A549 (cell line): ENCODE data around the gene PTRH1. TPM values are rescaled to one million over a fixed set of nuclear protein-coding genes. Genes with fewer than 3 reads are reported as not detected.

Experiments
- ATAC-seq, 2 experiments: fragments of 200-7000 bp in 1 of 2; fragments of >200 bp in 1 of 2; cut with Nextera tagmentation in 1 of 2; cut with Tn5 transposase in 1 of 2; 3 replicates each; pipeline versions ENCODE4 v1.8.0 to v1.9.1; 2018 to 2020; ENCODE audit warnings: mild to moderate bottlenecking in 1 of 2, moderate library complexity in 1 of 2
- CTCF ChIA-PET: fragments of 300-600 bp; sonication (Branson Sonifier 250); formaldehyde crosslinking; extraction: SDS; loops from one replicate; lab custom pipeline; 2021; ENCODE audit warnings: antibody characterized with exemption, inconsistent platforms; lab: Yijun Ruan, JAX
- POLR2A ChIA-PET: fragments of 350-600 bp; formaldehyde crosslinking; extraction: SDS; loops from one replicate; lab custom pipeline; 2021; ENCODE audit warnings: antibody characterized with exemption, inconsistent platforms; lab: Yijun Ruan, JAX
- DNase-seq, 2 experiments: peaks; one replicate each; pipeline versions ENCODE4 v3.0.0 to v3.0.0-alpha.2; 2011 to 2016; ENCODE audit warnings: low read depth in 1 of 2, low spot score in 1 of 2
- FAIRE-seq: peaks from 2 replicates; lab custom pipeline; 2011; peaks lifted over from hg19 to GRCh38; lab: Jason Lieb, UNC
- H3K27ac ChIP-seq, 2 experiments: fragments of >200 bp; sonication (Bioruptor Twin); formaldehyde crosslinking; 3 replicates each; pipeline ENCODE4 v1.5.1; 2016 to 2017
- H3K4me1 ChIP-seq: fragments of >200 bp; sonication (Bioruptor Twin); formaldehyde crosslinking; 3 replicates; pipeline ENCODE4 v1.6.1; 2016
- H3K4me2 ChIP-seq: fragments of >200 bp; sonication (Bioruptor Twin); formaldehyde crosslinking; 3 replicates; pipeline ENCODE4 v1.6.1; 2016
- H3K4me3 ChIP-seq: fragments of >200 bp; sonication (Bioruptor Twin); formaldehyde crosslinking; 3 replicates; pipeline ENCODE4 v1.5.1; 2016
- H3K9me3 ChIP-seq: fragments of >200 bp; sonication (Bioruptor Twin); formaldehyde crosslinking; 3 replicates; pipeline ENCODE4 v1.6.1; 2016
- BHLHE40 ChIP-seq: IDR thresholded peaks from 2 replicates; pipeline ENCODE4 v1.6.1; 2012; ENCODE audit warnings: low read depth, low read length, inconsistent platforms
- CEBPB ChIP-seq, 2 experiments: fragments of >200 bp in 1 of 2; sonication (Bioruptor Twin) in 1 of 2; formaldehyde crosslinking in 1 of 2; IDR thresholded peaks; 2 replicates each; pipeline ENCODE4 v1.6.1; 2012 to 2016
- EHF ChIP-seq: fragments of 250-450 bp; sonication (Bioruptor Pico); IDR thresholded peaks from 2 replicates; pipeline ENCODE4 v1.5.0; 2020; ENCODE audit warnings: mild to moderate bottlenecking
- EHMT2 ChIP-seq: fragments of 200-600 bp; sonication (generic); IDR thresholded peaks from 2 replicates; pipeline ENCODE4 v1.6.1; 2016; ENCODE audit warnings: antibody characterized with exemption, low read depth, mild to moderate bottlenecking, moderate library complexity
- EP300 ChIP-seq, 2 experiments: fragments of >200 bp; sonication (Bioruptor Twin); formaldehyde crosslinking; IDR thresholded peaks; 2 replicates in 1 of 2; 3 replicates in 1 of 2; pipeline ENCODE4 v1.6.1; 2016 to 2017
- ESRRA ChIP-seq: fragments of 150-350 bp; IDR thresholded peaks from 2 replicates; pipeline ENCODE4 v1.6.1; 2014; ENCODE audit warnings: mild to moderate bottlenecking, low read length, borderline replicate concordance
- FOXS1 ChIP-seq: fragments of 250-450 bp; sonication (Bioruptor Pico); IDR thresholded peaks from 2 replicates; pipeline ENCODE4 v1.5.0; 2020; ENCODE audit warnings: mild to moderate bottlenecking, moderate library complexity
- GATA3 ChIP-seq: IDR thresholded peaks from 2 replicates; pipeline ENCODE4 v1.6.1; 2012; ENCODE audit warnings: borderline replicate concordance
- HOXA7 ChIP-seq: fragments of 250-450 bp; sonication (Bioruptor Pico); IDR thresholded peaks from 2 replicates; pipeline ENCODE4 v1.5.0; 2020; ENCODE audit warnings: mild to moderate bottlenecking, moderate library complexity
- HOXB5 ChIP-seq: fragments of 250-450 bp; sonication (Bioruptor Pico); IDR thresholded peaks from 2 replicates; pipeline ENCODE4 v1.5.0; 2020; ENCODE audit warnings: mild to moderate bottlenecking, moderate library complexity
- JUN ChIP-seq, 2 experiments: fragments of >200 bp; sonication (Bioruptor Twin); formaldehyde crosslinking; IDR thresholded peaks; 2 replicates in 1 of 2; 3 replicates in 1 of 2; pipeline ENCODE4 v1.6.1; 2016 to 2017
- MAZ ChIP-seq: fragments of 150-350 bp; IDR thresholded peaks from 2 replicates; pipeline ENCODE4 v1.6.1; 2014; ENCODE audit warnings: antibody characterized with exemption, low read depth, low read length, borderline replicate concordance
- POLR2AphosphoS2 ChIP-seq: conservative IDR thresholded peaks from 2 replicates; pipeline ENCODE4 v1.6.1; 2012; ENCODE audit warnings: low read length, improper control_type of control experiment, inconsistent platforms
- RARB ChIP-seq: fragments of 250-450 bp; sonication (Bioruptor Pico); IDR thresholded peaks from 2 replicates; pipeline ENCODE4 v1.8.0; 2021; ENCODE audit warnings: mild to moderate bottlenecking, moderate library complexity
- RCOR1 ChIP-seq: fragments of 150-350 bp; IDR thresholded peaks from 2 replicates; pipeline ENCODE4 v1.6.1; 2014; ENCODE audit warnings: antibody characterized with exemption, low read length, low read depth
- RNF2 ChIP-seq: fragments of 200-600 bp; sonication (generic); IDR thresholded peaks from 2 replicates; pipeline ENCODE4 v1.6.1; 2016; ENCODE audit warnings: low read depth, mild to moderate bottlenecking, antibody characterized with exemption, moderate library complexity, borderline replicate concordance
- SMC3 ChIP-seq: fragments of >200 bp; sonication (Bioruptor Twin); formaldehyde crosslinking; IDR thresholded peaks from 3 replicates; pipeline ENCODE4 v1.6.1; 2018; ENCODE audit warnings: inconsistent platforms
- SREBF2 ChIP-seq: fragments of 450-650 bp; IDR thresholded peaks from 2 replicates; pipeline ENCODE4 v1.6.1; 2014; ENCODE audit warnings: mild to moderate bottlenecking, moderate library complexity
- TFCP2L1 ChIP-seq: fragments of 250-450 bp; sonication (Bioruptor Pico); IDR thresholded peaks from 2 replicates; pipeline ENCODE4 v1.5.0; 2021; ENCODE audit warnings: mild to moderate bottlenecking
- WGBS: methylation state at CpG from one replicate; pipeline ENCODE4 v1.1.6; 2017; ENCODE audit errors: missing lambda C conversion rate; 5-methylcytosine and 5-hydroxymethylcytosine counted together
- polyA plus RNA-seq, 4 experiments: library from polyadenylated mRNA; depleted of rRNA in 3 of 4; stranded (reverse); fragments of >200 nt; fragmentation: RNase III in 1 of 4; extraction: RNeasy Plus Mini Kit Qiagen cat#74134 plus additional on column Dnase treatment in 1 of 4; gene quantifications; 2 replicates in 3 of 4; 3 replicates in 1 of 4; pipeline ENCODE4 v1.2.3, GENCODE V29; 2011 to 2017
- TF ChIP-seq, protein P1 (sequence below): fragments of 150-350 bp; IDR thresholded peaks from 2 replicates; pipeline ENCODE4 v1.6.1; 2014; ENCODE audit warnings: low read depth, mild to moderate bottlenecking, low read length
- TF ChIP-seq, protein P2 (sequence below): fragments of >200 bp; sonication (Bioruptor Twin); formaldehyde crosslinking; IDR thresholded peaks from 3 replicates; pipeline ENCODE4 v1.5.1; 2016

Gene PTRH1
- polyA plus RNA-seq, 2 of the 4 experiments (the other 2 are of a cell fraction), result 5.1 to 11.4 TPM

DNA sequence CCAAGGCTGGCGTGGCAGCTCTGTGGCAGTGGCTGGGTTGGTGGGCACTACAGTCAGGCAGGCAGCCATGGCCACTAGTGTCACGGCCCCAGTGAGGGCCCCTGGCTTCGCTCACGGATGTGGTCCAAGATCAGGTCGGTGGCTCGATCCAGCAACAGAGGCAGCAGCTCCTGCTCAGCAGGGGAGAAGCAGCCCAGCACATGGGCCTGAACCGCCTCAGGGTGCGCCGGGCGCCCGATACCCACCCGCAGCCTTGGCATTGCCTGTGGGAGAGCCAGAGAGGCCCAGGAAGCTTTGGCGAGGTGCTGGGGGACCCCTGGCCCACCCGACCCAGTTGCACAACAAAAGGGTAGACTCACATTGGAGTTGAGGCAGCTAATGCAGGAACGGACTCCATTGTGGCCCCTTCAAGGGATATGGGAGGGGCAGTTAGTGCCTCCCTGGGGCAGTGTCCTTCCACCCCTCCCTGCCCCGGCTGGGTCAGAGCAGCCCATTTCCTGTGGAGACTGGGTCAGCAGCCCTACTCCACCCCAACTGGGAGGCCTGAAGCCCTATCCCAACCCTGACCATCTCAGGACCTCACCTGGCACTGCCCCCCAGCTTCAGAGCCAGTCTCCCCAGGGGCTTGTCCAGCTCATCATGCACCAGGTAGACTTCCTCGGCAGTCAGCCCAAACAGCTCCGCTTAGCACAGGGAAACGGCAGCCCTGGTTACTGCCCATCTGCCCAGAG lies 1.3 kb downstream of the PTRH1 start:
- Histone ChIP-seq H3K9me3 (no peaks in the 10 kb centered on the region), H3K4me1 (peaks cover 10% of the 10 kb centered on the region; the same call in 1 of the 3 replicates), H3K4me2 (peak overlapping the region; percentile 94), H3K4me3 (peak overlapping the region; percentile 68), H3K27ac (peak overlapping the region; percentile 73 to 79; a peak in 5 of 6 replicates)
- TF ChIP-seq HOXB5 (CRISPR knock-in tag) (no peak), EP300 (IDR thresholded peaks at IDR 0.05) (no peak), JUN (IDR thresholded peaks at IDR 0.05) (no peak), HOXA7 (CRISPR knock-in tag) (no peak), SREBF2 (no peak), GATA3 (no peak), EHF (CRISPR knock-in tag) (no peak), BHLHE40 (no peak), SMC3 (no peak), RARB (no peak), RCOR1 (no peak), POLR2AphosphoS2 (no peak)
- TF ChIP-seq, protein P1, sequence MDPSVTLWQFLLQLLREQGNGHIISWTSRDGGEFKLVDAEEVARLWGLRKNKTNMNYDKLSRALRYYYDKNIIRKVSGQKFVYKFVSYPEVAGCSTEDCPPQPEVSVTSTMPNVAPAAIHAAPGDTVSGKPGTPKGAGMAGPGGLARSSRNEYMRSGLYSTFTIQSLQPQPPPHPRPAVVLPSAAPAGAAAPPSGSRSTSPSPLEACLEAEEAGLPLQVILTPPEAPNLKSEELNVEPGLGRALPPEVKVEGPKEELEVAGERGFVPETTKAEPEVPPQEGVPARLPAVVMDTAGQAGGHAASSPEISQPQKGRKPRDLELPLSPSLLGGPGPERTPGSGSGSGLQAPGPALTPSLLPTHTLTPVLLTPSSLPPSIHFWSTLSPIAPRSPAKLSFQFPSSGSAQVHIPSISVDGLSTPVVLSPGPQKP, result no peak
- FAIRE-seq (no peak), DNase-seq (no peak), ATAC-seq (peak in 1 of 2 experiments; percentile 14; a peak in 3 of 6 replicates)
- ChIA-PET POLR2A (interaction anchor here (2.0 kb wide), 1 partner anchor 103 kb away, joined by 6 read pairs; the partner anchor contains the start of gene STXBP1), CTCF (interaction anchor here (0.9 to 7.4 kb wide), 7 partner anchors 10 to 209 kb away, joined by 3 to 63 read pairs (median 3); partner anchors contain the start of genes CDK9 and TOR2A)
- WGBS, result 67% methylated on average over 16 of the region's 19 CpGs

DNA sequence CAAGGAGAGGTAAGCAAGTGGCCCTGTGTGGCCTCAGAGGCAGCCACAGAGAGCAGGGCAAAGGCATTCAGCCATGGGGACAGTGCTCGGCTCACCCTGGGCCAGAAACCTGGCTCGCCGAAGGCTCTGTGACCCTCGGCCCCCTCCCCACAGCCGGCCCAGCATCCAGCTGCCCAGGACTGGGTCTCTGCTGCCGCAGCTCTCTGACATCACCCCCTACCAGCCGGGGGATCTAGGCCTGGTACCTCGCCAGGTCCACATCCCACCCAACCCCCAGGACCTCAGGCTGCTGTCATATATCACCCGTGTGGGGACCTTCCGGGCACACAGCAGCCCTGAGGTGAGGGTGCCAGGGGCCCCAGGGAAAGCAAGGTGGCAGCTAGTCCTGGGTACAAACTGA lies 2.6 kb downstream of the PTRH1 start:
- Histone ChIP-seq H3K4me1 (peaks cover 10% of the 10 kb centered on the region; the same call in 1 of the 3 replicates), H3K9me3 (no peaks in the 10 kb centered on the region), H3K27ac (no peak overlapping the region), H3K4me3 (no peak overlapping the region), H3K4me2 (no peak overlapping the region)
- ChIA-PET CTCF (interaction anchor here (0.5 to 4.2 kb wide), 8 partner anchors 9 to 208 kb away, joined by 3 to 26 read pairs (median 3); partner anchors contain the start of genes CDK9 and TOR2A), POLR2A (no interaction called here)
- no peak for ATAC-seq
- DNase-seq, result no peak
- 95% methylated on average over 7 of the region's 10 CpGs for WGBS
- TF ChIP-seq FOXS1, result no peak
- TF ChIP-seq, protein P1, result no peak
- TF ChIP-seq CEBPB (IDR thresholded peaks at IDR 0.05), result no peak
- no peak for TF ChIP-seq EHMT2
- no peak for TF ChIP-seq RNF2
- TF ChIP-seq, protein P2, sequence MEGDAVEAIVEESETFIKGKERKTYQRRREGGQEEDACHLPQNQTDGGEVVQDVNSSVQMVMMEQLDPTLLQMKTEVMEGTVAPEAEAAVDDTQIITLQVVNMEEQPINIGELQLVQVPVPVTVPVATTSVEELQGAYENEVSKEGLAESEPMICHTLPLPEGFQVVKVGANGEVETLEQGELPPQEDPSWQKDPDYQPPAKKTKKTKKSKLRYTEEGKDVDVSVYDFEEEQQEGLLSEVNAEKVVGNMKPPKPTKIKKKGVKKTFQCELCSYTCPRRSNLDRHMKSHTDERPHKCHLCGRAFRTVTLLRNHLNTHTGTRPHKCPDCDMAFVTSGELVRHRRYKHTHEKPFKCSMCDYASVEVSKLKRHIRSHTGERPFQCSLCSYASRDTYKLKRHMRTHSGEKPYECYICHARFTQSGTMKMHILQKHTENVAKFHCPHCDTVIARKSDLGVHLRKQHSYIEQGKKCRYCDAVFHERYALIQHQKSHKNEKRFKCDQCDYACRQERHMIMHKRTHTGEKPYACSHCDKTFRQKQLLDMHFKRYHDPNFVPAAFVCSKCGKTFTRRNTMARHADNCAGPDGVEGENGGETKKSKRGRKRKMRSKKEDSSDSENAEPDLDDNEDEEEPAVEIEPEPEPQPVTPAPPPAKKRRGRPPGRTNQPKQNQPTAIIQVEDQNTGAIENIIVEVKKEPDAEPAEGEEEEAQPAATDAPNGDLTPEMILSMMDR, result no peak
- TF ChIP-seq ESRRA, result no peak
- TF ChIP-seq TFCP2L1, result no peak
- no peak for TF ChIP-seq MAZ
- no peak for FAIRE-seq
